Measurements from ENCODE around the gene CDHR5.
A peak's percentile ranks its signal among the peaks of the same experiment; 100 is the strongest.
"Not testable (repeated sequence)": the region's sequence is repeated elsewhere in the genome, so short reads cannot be mapped to it uniquely, and the experiment has no call there.

Gene CDHR5

GRCh38 chr11:624705-625635 lies at the start of gene CDHR5:
Gene CDHR5, minus strand, starts transcription at chr11:624955. Its CDS starts 53 bp downstream, at chr11:624902.
- DNase-seq: no peak

GRCh38 chr11:674406-674805 lies 49.7 kb upstream of the CDHR5 start:
- DNase-seq: no peak

GRCh38 chr11:673866-674265 lies 49.1 kb upstream of the CDHR5 start:
- DNase-seq: no peak

- DNase-seq: no peak
These were observed 41.0 kb upstream of the CDHR5 start for GRCh38 chr11:665704-666281.

- no peak for DNase-seq
These were observed 40.4 kb upstream of the CDHR5 start for GRCh38 chr11:665062-665703.

GRCh38 chr11:662689-663274 lies 38.0 kb upstream of the CDHR5 start:
- DNase-seq: peak; percentile 1

GRCh38 chr11:660681-661444 lies 36.1 kb upstream of the CDHR5 start:
- no peak for DNase-seq

- DNase-seq: no peak
These were observed 35.5 kb upstream of the CDHR5 start for GRCh38 chr11:660281-660680.

GRCh38 chr11:659532-660085 lies 34.9 kb upstream of the CDHR5 start:
- DNase-seq: no peak

- DNase-seq: no peak
These were observed 33.0 kb upstream of the CDHR5 start for GRCh38 chr11:657691-658126.

- no peak for DNase-seq
These were observed 32.1 kb upstream of the CDHR5 start for GRCh38 chr11:656866-657265.

- DNase-seq: no peak
These were observed 31.7 kb upstream of the CDHR5 start for GRCh38 chr11:656426-656825.

GRCh38 chr11:655036-655726 lies 30.4 kb upstream of the CDHR5 start:
- no peak for DNase-seq

- not testable (repeated sequence) for DNase-seq
These were observed 29.7 kb upstream of the CDHR5 start for GRCh38 chr11:654444-654843.

GRCh38 chr11:653837-654236 lies 29.1 kb upstream of the CDHR5 start:
- no peak for DNase-seq

GRCh38 chr11:653136-653535 lies 28.4 kb upstream of the CDHR5 start:
- DNase-seq: not testable (repeated sequence)

GRCh38 chr11:650482-650881 lies 25.7 kb upstream of the CDHR5 start:
- DNase-seq: no peak

GRCh38 chr11:647672-648158 lies 23.0 kb upstream of the CDHR5 start:
- DNase-seq: not testable (repeated sequence)

GRCh38 chr11:646214-646613 lies 21.5 kb upstream of the CDHR5 start:
- no peak for DNase-seq

GRCh38 chr11:645536-645935 lies 20.8 kb upstream of the CDHR5 start:
- no peak for DNase-seq
